H9 (cell line): ENCODE results near the gene PRSS8. TPM values are rescaled to one million over a fixed set of nuclear protein-coding genes. Genes with fewer than 3 reads are reported as not detected.

ENCODE experiments used
- DNase-seq: peaks from one replicate; pipeline ENCODE4 v3.0.0-alpha.2; 2017
- H2AFZ ChIP-seq: one replicate; pipeline ENCODE4 v1.6.1; 2013; ENCODE audit warnings: mild to moderate bottlenecking, low read length, control low read depth, moderate library complexity
- H2AK5ac ChIP-seq: 2 replicates; pipeline ENCODE4 v1.6.1; 2013; ENCODE audit warnings: low read length, control low read depth, mixed read lengths; ENCODE audit not compliant: insufficient read length
- H2BK120ac ChIP-seq: one replicate; pipeline ENCODE4 v1.6.1; 2013; ENCODE audit warnings: low read depth, mild to moderate bottlenecking, low read length, control low read depth, inconsistent platforms; ENCODE audit not compliant: poor library complexity, severe bottlenecking
- H2BK12ac ChIP-seq: 2 replicates; pipeline ENCODE4 v1.6.1; 2013; ENCODE audit warnings: low read length, control low read depth, mixed read lengths, low read depth; ENCODE audit not compliant: insufficient read length
- H2BK15ac ChIP-seq: 2 replicates; pipeline ENCODE4 v1.6.1; 2013; ENCODE audit warnings: low read depth, low read length, control low read depth
- H2BK20ac ChIP-seq: one replicate; pipeline ENCODE4 v1.6.1; 2013; ENCODE audit warnings: low read depth, mild to moderate bottlenecking, low read length, control low read depth, inconsistent platforms; ENCODE audit not compliant: poor library complexity, severe bottlenecking
- H2BK5ac ChIP-seq: 2 replicates; pipeline ENCODE4 v1.6.1; 2013; ENCODE audit warnings: low read length, control low read depth, mixed read lengths; ENCODE audit not compliant: insufficient read length
- H3K14ac ChIP-seq: 2 replicates; pipeline ENCODE4 v1.6.1; 2013; ENCODE audit warnings: low read length, control low read depth; ENCODE audit not compliant: insufficient read depth
- H3K18ac ChIP-seq: 2 replicates; pipeline ENCODE4 v1.6.1; 2013; ENCODE audit warnings: low read depth, mild to moderate bottlenecking, mixed read lengths, low read length, control low read depth; ENCODE audit not compliant: insufficient read length
- H3K23ac ChIP-seq: 2 replicates; pipeline ENCODE4 v1.6.1; 2013; ENCODE audit warnings: low read length, control low read depth, mixed read lengths, low read depth; ENCODE audit not compliant: insufficient read length
- H3K23me2 ChIP-seq: 2 replicates; pipeline ENCODE4 v1.6.1; 2013; ENCODE audit warnings: low read depth, mild to moderate bottlenecking, mixed read lengths, low read length, control low read depth; ENCODE audit not compliant: insufficient read length, poor library complexity, severe bottlenecking
- H3K27ac ChIP-seq: 2 replicates; pipeline ENCODE4 v1.5.1; 2013; ENCODE audit warnings: low read length, control low read depth, mixed read lengths, low read depth; ENCODE audit not compliant: insufficient read length
- H3K27me3 ChIP-seq: 2 replicates; pipeline ENCODE4 v1.6.1; 2013; ENCODE audit warnings: low read length, control low read depth, inconsistent platforms; ENCODE audit not compliant: insufficient read depth
- H3K4ac ChIP-seq: 2 replicates; pipeline ENCODE4 v1.6.1; 2013; ENCODE audit warnings: low read depth, mild to moderate bottlenecking, control low read depth, inconsistent platforms, low read length, moderate library complexity
- H3K4me1 ChIP-seq: 2 replicates; pipeline ENCODE4 v1.6.1; 2013; ENCODE audit warnings: low read length, control low read depth, inconsistent platforms; ENCODE audit not compliant: insufficient read depth
- H3K4me2 ChIP-seq: 2 replicates; pipeline ENCODE4 v1.6.1; 2013; ENCODE audit warnings: low read length, control low read depth, mixed read lengths; ENCODE audit not compliant: insufficient read length, insufficient read depth
- H3K56ac ChIP-seq: 2 replicates; pipeline ENCODE4 v1.6.1; 2013; ENCODE audit warnings: low read depth, mild to moderate bottlenecking, mixed read lengths, low read length, control low read depth; ENCODE audit not compliant: insufficient read length
- H3K79me1 ChIP-seq: 2 replicates; pipeline ENCODE4 v1.6.1; 2013; ENCODE audit warnings: low read depth, mild to moderate bottlenecking, moderate library complexity, low read length, control low read depth, inconsistent platforms; ENCODE audit not compliant: insufficient read depth, poor library complexity, severe bottlenecking
- H3K79me2 ChIP-seq: 2 replicates; pipeline ENCODE4 v1.6.1; 2013; ENCODE audit warnings: low read length, control low read depth, inconsistent platforms; ENCODE audit not compliant: insufficient read depth
- H3K9ac ChIP-seq: 2 replicates; pipeline ENCODE4 v1.6.1; 2013; ENCODE audit warnings: low read length, control low read depth, mixed read lengths; ENCODE audit not compliant: insufficient read length; ENCODE audit errors: extremely low read depth
- H3K9me3 ChIP-seq: one replicate; pipeline ENCODE4 v1.6.1; 2013; ENCODE audit warnings: low read depth, low read length, inconsistent platforms; ENCODE audit not compliant: control insufficient read depth
- H3T11ph ChIP-seq: one replicate; pipeline ENCODE4 v1.6.1; 2013; ENCODE audit warnings: mild to moderate bottlenecking, low read length, control low read depth, inconsistent platforms
- H4K20me1 ChIP-seq: one replicate; pipeline ENCODE4 v1.6.1; 2013; ENCODE audit not compliant: control insufficient read depth, insufficient read length, insufficient read depth
- H4K5ac ChIP-seq: 2 replicates; pipeline ENCODE4 v1.6.1; 2013; ENCODE audit warnings: low read depth, mild to moderate bottlenecking, mixed read lengths, low read length, control low read depth; ENCODE audit not compliant: insufficient read length
- H4K8ac ChIP-seq: replicated peaks from 2 replicates; pipeline ENCODE4 v1.6.1; 2013; ENCODE audit warnings: low read length, control low read depth, mixed read lengths, low read depth; ENCODE audit not compliant: insufficient read length
- H4K91ac ChIP-seq: 2 replicates; pipeline ENCODE4 v1.6.1; 2013; ENCODE audit warnings: low read depth, mild to moderate bottlenecking, moderate library complexity, mixed read lengths, low read length, control low read depth; ENCODE audit not compliant: insufficient read length
- H3K27ac Mint-ChIP-seq, 3 experiments: 2 replicates in 2 of 3; 3 replicates in 1 of 3; pipeline ENCODE4 v1.8.0; 2020 to 2021; ENCODE audit warnings: mixed read lengths in 3 of 3, mild to moderate bottlenecking in 1 of 3, moderate library complexity in 1 of 3
- H3K27me3 Mint-ChIP-seq: 2 replicates; pipeline ENCODE4 v1.8.0; 2021; ENCODE audit warnings: low read depth, mild to moderate bottlenecking, moderate library complexity, mixed read lengths
- H3K36me3 Mint-ChIP-seq, 3 experiments: 2 replicates in 2 of 3; 3 replicates in 1 of 3; pipeline ENCODE4 v1.8.0; 2020 to 2021; ENCODE audit warnings: low read depth in 3 of 3, mixed read lengths in 3 of 3; ENCODE audit not compliant: insufficient read depth in 1 of 3
- H3K4me1 Mint-ChIP-seq, 2 experiments: 2 replicates each; pipeline ENCODE4 v1.8.0; 2020; ENCODE audit warnings: mixed read lengths in 2 of 2
- H3K4me3 Mint-ChIP-seq, 2 experiments: 2 replicates in 1 of 2; 3 replicates in 1 of 2; pipeline ENCODE4 v1.8.0; 2020 to 2021; ENCODE audit warnings: mild to moderate bottlenecking in 2 of 2, mixed read lengths in 2 of 2, moderate library complexity in 1 of 2
- H3K9me3 Mint-ChIP-seq, 2 experiments: 2 replicates in 1 of 2; 3 replicates in 1 of 2; pipeline ENCODE4 v1.8.0; 2020; ENCODE audit warnings: mild to moderate bottlenecking in 2 of 2, mixed read lengths in 2 of 2, moderate library complexity in 1 of 2
- WGBS: extraction: QIAGEN DNeasy Blood & Tissue Kit; methylation state at CpG from one replicate; pipeline ENCODE4 v1.1.7; 2013; ENCODE audit warnings: missing lambda C conversion rate, low lambda C conversion rate, mixed read lengths; ENCODE audit not compliant: insufficient read length; ENCODE audit errors: extremely low coverage; 5-methylcytosine and 5-hydroxymethylcytosine counted together
- total RNA-seq: library from RNA; stranded (reverse); gene quantifications from 2 replicates; pipeline ENCODE4 v1.2.1, GENCODE V29; 2021
- TF ChIP-seq, protein P1 (sequence below): fragments of 200-600 bp; sonication (generic); conservative IDR thresholded peaks from 3 replicates; pipeline ENCODE4 v1.8.0; 2021; ENCODE audit warnings: antibody characterized with exemption, mild to moderate bottlenecking

PRSS8 gene
- total RNA-seq, 1 experiment from 2014 or later = 64.0 TPM

DNA sequence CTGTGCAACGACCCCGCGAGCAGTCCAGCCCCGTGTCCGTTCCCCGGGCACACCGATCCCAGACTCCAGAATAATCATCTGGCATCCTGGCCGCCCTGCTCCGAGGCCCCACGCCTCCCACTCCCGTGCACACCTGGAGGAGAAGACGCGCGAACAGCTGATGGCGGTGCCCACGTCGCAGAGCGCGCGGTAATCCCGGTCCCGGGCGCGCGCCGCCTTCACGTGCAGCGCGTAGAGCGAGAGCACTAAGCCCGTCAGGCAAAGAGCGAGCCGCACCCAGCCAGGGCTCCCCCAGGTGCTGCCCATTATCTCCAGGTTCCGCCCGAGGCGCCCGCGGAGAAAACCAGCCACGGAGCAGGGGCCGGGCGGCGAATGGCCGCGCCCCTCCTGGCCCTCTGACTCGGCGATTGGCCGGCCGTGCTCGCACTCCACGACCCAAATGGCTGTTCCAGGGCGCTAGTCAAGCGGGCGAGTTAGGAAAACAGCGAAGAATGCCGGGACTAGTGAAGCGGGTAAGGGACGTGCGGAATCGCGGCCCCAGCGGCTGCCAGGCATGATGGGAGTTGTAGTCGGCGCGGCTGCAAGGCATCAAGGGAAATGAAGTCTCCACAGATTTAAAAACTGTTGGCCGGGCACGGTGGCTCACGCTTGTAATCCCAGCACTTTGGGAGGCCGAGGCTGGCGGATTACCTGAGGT is 41.0 kb downstream of the PRSS8 start, which contains the start of gene VKORC1:
TSS of gene VKORC1 (minus strand) at position 374 of the 697 bp plus-strand sequence. CDS start at position 306, 68 bp downstream.
- H4K91ac ChIP-seq = no peak within 1 kb of the TSS
- no peak within 1 kb of the TSS for H2BK20ac ChIP-seq
- H4K8ac ChIP-seq = no peak within 1 kb of the TSS
- H3K27me3 ChIP-seq = no peaks in the 10 kb centered on the region
- H3K9ac ChIP-seq = peak within 1 kb of the TSS; percentile 76
- H3K27ac ChIP-seq = no peak within 1 kb of the TSS
- H3K9me3 ChIP-seq = no peaks in the 10 kb centered on the region
- no peak within 1 kb of the TSS for H2AK5ac ChIP-seq
- H2BK12ac ChIP-seq = no peak within 1 kb of the TSS
- TF ChIP-seq, protein P1, sequence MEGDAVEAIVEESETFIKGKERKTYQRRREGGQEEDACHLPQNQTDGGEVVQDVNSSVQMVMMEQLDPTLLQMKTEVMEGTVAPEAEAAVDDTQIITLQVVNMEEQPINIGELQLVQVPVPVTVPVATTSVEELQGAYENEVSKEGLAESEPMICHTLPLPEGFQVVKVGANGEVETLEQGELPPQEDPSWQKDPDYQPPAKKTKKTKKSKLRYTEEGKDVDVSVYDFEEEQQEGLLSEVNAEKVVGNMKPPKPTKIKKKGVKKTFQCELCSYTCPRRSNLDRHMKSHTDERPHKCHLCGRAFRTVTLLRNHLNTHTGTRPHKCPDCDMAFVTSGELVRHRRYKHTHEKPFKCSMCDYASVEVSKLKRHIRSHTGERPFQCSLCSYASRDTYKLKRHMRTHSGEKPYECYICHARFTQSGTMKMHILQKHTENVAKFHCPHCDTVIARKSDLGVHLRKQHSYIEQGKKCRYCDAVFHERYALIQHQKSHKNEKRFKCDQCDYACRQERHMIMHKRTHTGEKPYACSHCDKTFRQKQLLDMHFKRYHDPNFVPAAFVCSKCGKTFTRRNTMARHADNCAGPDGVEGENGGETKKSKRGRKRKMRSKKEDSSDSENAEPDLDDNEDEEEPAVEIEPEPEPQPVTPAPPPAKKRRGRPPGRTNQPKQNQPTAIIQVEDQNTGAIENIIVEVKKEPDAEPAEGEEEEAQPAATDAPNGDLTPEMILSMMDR = no peak
- no peak within 1 kb of the TSS for H3K23ac ChIP-seq
- peak within 1 kb of the TSS; percentile 92 to 99 for H3K4me3 Mint-ChIP-seq
- H2BK120ac ChIP-seq = no peak within 1 kb of the TSS
- H3K23me2 ChIP-seq = peaks cover 11% of the 10 kb centered on the region
- H2BK15ac ChIP-seq = no peak within 1 kb of the TSS
- H3K79me1 ChIP-seq = peaks cover 2% of the 10 kb centered on the region
- H4K20me1 ChIP-seq = peaks cover 3% of the 10 kb centered on the region
- peaks cover 2% of the 10 kb centered on the region; the same call in 1 of the 2 replicates for H3K4me1 ChIP-seq
- peaks cover 2% of the 10 kb centered on the region; the same call in 1 of the 2 replicates for H3K79me2 ChIP-seq
- no peak within 1 kb of the TSS for H3K18ac ChIP-seq
- H2AFZ ChIP-seq = peak within 1 kb of the TSS; percentile 66
- peak within 1 kb of the TSS; percentile 32 for H3K14ac ChIP-seq
- peaks cover 2% of the 10 kb centered on the region for H3K27me3 Mint-ChIP-seq
- H3K9me3 Mint-ChIP-seq = no peaks in the 10 kb centered on the region; a peak in 1 of 5 replicates
- peak within 1 kb of the TSS; percentile 44 to 94 (median 94); a peak in 6 of 7 replicates for H3K27ac Mint-ChIP-seq
- H3T11ph ChIP-seq = no peak within 1 kb of the TSS
- peaks cover 5 to 21% (median 20%) of the 10 kb centered on the region in 3 experiments; a peak in 6 of 7 replicates for H3K36me3 Mint-ChIP-seq
- H4K5ac ChIP-seq = no peak within 1 kb of the TSS
- no peak within 1 kb of the TSS for H2BK5ac ChIP-seq
- peak; percentile 98 for DNase-seq
- no peak within 1 kb of the TSS for H3K4ac ChIP-seq
- peak within 1 kb of the TSS; percentile 80 for H3K4me2 ChIP-seq
- H3K56ac ChIP-seq = no peak within 1 kb of the TSS
- H3K4me1 Mint-ChIP-seq = peaks cover 9 to 15% of the 10 kb centered on the region in 2 experiments
- no CpG with 5 or more reads among the region's 69 CpGs for WGBS
